Measurements from ENCODE around the gene PSPH. TPM values are rescaled to one million over a fixed set of nuclear protein-coding genes. Genes with fewer than 3 reads are reported as not detected.

The PSPH gene
- polyA plus RNA-seq, 1 donor (not counting 4 experiments of a cell fraction or from before 2014, with no cell fraction given), result 21.6 TPM

DNA sequence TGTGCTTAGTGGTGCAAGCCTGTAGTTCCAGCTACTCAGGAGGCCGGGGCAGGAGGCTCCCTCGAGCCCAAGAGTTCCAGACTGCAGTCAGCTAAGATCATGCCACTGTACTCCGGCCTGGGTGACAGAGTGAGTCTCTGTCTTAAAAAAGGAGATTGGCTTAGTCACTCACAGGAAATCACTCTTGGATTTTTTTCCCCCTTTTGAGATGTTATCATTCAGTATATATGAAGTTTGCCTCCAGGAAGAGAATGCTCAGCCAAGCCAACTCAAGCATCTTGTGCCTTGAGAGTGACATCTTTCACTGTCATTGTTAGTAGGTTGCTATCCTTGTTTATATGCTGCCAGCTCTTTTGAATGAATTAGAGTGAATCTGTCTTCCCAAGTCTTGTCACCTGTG, 58.9 kb downstream of the PSPH start:
- Histone ChIP-seq H3K9ac (ENCODE audit: control insufficient read depth, extremely low read depth, insufficient read depth, low read length) (no peak overlapping the region), H4K20me1 (ENCODE audit: control insufficient read depth, extremely low read depth, insufficient read depth, low read length) (no peaks in the 10 kb centered on the region), H3K9me3 (ENCODE audit: control insufficient read depth, low read depth, low read length) (no peaks in the 10 kb centered on the region), H3K27ac (ENCODE audit: control insufficient read depth, insufficient read depth, low read length) (no peak overlapping the region), H3K9me1 (ENCODE audit: control insufficient read depth, extremely low read depth, insufficient read depth, low read length) (no peaks in the 10 kb centered on the region), H2AFZ (ENCODE audit: control insufficient read depth, low read length) (no peak overlapping the region), H3K36me3 (ENCODE audit: control insufficient read depth in 2 of 2, extremely low read depth in 1 of 2, insufficient read depth in 2 of 2, low read length in 2 of 2) (peaks cover 0 to 3% of the 10 kb centered on the region in 2 experiments), H3K4me3 (ENCODE audit: control insufficient read depth in 2 of 3, extremely low read depth in 1 of 3, insufficient read depth in 2 of 3, low read depth in 1 of 3, low read length in 3 of 3) (no peak overlapping the region), H3K4me2 (ENCODE audit: control insufficient read depth, extremely low read depth, insufficient read depth, low read depth, low read length) (no peak overlapping the region), H3K27me3 (ENCODE audit: control insufficient read depth, extremely low read depth, insufficient read depth, low read length) (no peaks in the 10 kb centered on the region), H3K4me1 (ENCODE audit: control insufficient read depth, extremely low read depth, insufficient read depth, low read length) (no peaks in the 10 kb centered on the region), H3K79me2 (ENCODE audit: control insufficient read depth, insufficient read depth, low read length) (no peaks in the 10 kb centered on the region)
- dilution Hi-C loops (cut with MboI; ENCODE audit: extremely low pct_ligation_motif_present, low sequenced_read_pairs), result no loop called here
- DNase-seq (ENCODE audit: low read depth, low spot score) (no peak), FAIRE-seq (no peak)
- TF ChIP-seq, protein P1, sequence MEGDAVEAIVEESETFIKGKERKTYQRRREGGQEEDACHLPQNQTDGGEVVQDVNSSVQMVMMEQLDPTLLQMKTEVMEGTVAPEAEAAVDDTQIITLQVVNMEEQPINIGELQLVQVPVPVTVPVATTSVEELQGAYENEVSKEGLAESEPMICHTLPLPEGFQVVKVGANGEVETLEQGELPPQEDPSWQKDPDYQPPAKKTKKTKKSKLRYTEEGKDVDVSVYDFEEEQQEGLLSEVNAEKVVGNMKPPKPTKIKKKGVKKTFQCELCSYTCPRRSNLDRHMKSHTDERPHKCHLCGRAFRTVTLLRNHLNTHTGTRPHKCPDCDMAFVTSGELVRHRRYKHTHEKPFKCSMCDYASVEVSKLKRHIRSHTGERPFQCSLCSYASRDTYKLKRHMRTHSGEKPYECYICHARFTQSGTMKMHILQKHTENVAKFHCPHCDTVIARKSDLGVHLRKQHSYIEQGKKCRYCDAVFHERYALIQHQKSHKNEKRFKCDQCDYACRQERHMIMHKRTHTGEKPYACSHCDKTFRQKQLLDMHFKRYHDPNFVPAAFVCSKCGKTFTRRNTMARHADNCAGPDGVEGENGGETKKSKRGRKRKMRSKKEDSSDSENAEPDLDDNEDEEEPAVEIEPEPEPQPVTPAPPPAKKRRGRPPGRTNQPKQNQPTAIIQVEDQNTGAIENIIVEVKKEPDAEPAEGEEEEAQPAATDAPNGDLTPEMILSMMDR (optimal IDR thresholded peaks at IDR 0.05 in 1 of 3, IDR thresholded peaks at IDR 0.05 in 1 of 3, conservative IDR thresholded peaks at IDR 0.05 in 1 of 3; ENCODE audit: extremely low read depth in 1 of 3, insufficient read depth in 2 of 3, low read length in 3 of 3), result no peak
- TF ChIP-seq EZH2 (IDR thresholded peaks at IDR 0.05; ENCODE audit: low read length), result no peak

DNA sequence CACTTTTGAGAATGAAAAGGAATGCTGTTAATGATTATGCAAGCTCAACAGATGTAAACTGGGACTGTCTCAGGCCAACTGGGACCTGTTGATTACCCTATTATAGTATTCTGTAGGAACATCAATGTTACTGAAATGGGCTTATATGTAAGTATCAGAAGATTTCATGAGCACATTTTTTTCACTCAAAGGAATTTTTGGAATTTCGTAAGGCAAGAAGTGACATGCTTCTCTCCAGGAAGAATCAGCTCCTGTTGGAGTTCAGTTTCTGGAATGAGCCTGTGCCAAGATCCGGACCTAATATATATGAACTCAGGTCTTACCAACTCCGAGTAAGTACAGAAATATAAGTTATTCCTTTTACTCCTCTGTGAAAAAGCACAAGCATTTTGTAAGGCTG, 67.7 kb downstream of the PSPH start:
- no peak for DNase-seq (ENCODE audit: low read depth, low spot score)
- H2AFZ ChIP-seq (ENCODE audit: control insufficient read depth, low read length), result no peak overlapping the region
- H3K4me2 ChIP-seq (ENCODE audit: control insufficient read depth, extremely low read depth, insufficient read depth, low read depth, low read length), result no peak overlapping the region
- FAIRE-seq, result peak; percentile 34
- H3K4me3 ChIP-seq (ENCODE audit: control insufficient read depth in 2 of 3, extremely low read depth in 1 of 3, insufficient read depth in 2 of 3, low read depth in 1 of 3, low read length in 3 of 3), result no peak overlapping the region
- dilution Hi-C loops (cut with MboI; ENCODE audit: extremely low pct_ligation_motif_present, low sequenced_read_pairs), result no loop called here
- H3K79me2 ChIP-seq (ENCODE audit: control insufficient read depth, insufficient read depth, low read length), result no peaks in the 10 kb centered on the region
- no peak overlapping the region for H3K27ac ChIP-seq (ENCODE audit: control insufficient read depth, insufficient read depth, low read length)
- no peaks in the 10 kb centered on the region for H3K9me3 ChIP-seq (ENCODE audit: control insufficient read depth, low read depth, low read length)
- H3K4me1 ChIP-seq (ENCODE audit: control insufficient read depth, extremely low read depth, insufficient read depth, low read length), result peaks cover 7% of the 10 kb centered on the region
- TF ChIP-seq, protein P1 (optimal IDR thresholded peaks at IDR 0.05 in 1 of 3, IDR thresholded peaks at IDR 0.05 in 1 of 3, conservative IDR thresholded peaks at IDR 0.05 in 1 of 3; ENCODE audit: extremely low read depth in 1 of 3, insufficient read depth in 2 of 3, low read length in 3 of 3), result no peak
- no peak for TF ChIP-seq EZH2 (IDR thresholded peaks at IDR 0.05; ENCODE audit: low read length)
- no peaks in the 10 kb centered on the region for H3K27me3 ChIP-seq (ENCODE audit: control insufficient read depth, extremely low read depth, insufficient read depth, low read length)
- H4K20me1 ChIP-seq (ENCODE audit: control insufficient read depth, extremely low read depth, insufficient read depth, low read length), result no peaks in the 10 kb centered on the region
- H3K9ac ChIP-seq (ENCODE audit: control insufficient read depth, extremely low read depth, insufficient read depth, low read length), result no peak overlapping the region
- no peaks in the 10 kb centered on the region for H3K9me1 ChIP-seq (ENCODE audit: control insufficient read depth, extremely low read depth, insufficient read depth, low read length)
- peaks cover 11 to 18% of the 10 kb centered on the region in 2 experiments for H3K36me3 ChIP-seq (ENCODE audit: control insufficient read depth in 2 of 2, extremely low read depth in 1 of 2, insufficient read depth in 2 of 2, low read length in 2 of 2)

Data from keratinocyte (primary cell).